GM06990 (cell line): ENCODE results near the gene SLC45A1.

Experiments
- DNase-seq: peaks from one replicate; pipeline ENCODE4 v3.0.0-alpha.2; 2011; ENCODE audit not compliant: insufficient read length; ENCODE audit errors: extremely low read depth
- H3K27me3 ChIP-seq: replicated peaks from 2 replicates; pipeline ENCODE4 v1.6.0; 2011; ENCODE audit warnings: low read length; ENCODE audit not compliant: control insufficient read depth, insufficient read depth
- H3K36me3 ChIP-seq: 2 replicates; pipeline ENCODE4 v1.5.1; 2011; ENCODE audit warnings: low read length; ENCODE audit not compliant: control insufficient read depth, insufficient read depth
- H3K4me3 ChIP-seq: replicated peaks from 2 replicates; pipeline ENCODE4 v1.5.1; 2011; ENCODE audit warnings: low read depth, mild to moderate bottlenecking, control low read depth, low read length
- TF ChIP-seq, protein P1 (sequence below): IDR thresholded peaks from 2 replicates; pipeline ENCODE4 v1.5.1; 2011; ENCODE audit warnings: low read length, control low read depth, mild to moderate bottlenecking, inconsistent platforms; ENCODE audit not compliant: insufficient read depth, poor library complexity, severe bottlenecking

The SLC45A1 gene

DNA sequence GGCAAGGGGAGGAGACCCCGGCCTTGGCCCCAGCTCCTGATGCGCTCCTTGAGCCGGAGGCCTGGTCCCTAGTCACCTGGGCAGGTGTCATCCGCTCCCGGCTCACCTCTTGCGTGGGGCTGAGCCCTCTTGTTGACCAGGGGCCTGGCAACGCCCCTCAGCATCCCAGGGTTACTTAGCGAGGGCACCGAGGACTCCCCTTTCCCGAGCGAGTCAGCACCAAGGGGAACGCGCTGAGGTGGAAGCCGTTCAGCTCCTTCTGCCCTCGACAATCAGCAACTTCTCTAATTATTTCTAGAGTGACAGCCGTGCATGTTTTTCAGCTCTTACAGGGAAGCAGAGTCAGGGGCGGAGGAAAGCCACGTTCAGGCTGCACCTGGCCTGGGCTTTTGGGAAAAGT, 522 bp downstream of the SLC45A1 start:
- no peaks in the 10 kb centered on the region for H3K36me3 ChIP-seq
- DNase-seq: no peak
- peaks cover 2% of the 10 kb centered on the region for H3K27me3 ChIP-seq
- H3K4me3 ChIP-seq: peak overlapping the region; percentile 55
- TF ChIP-seq, protein P1, sequence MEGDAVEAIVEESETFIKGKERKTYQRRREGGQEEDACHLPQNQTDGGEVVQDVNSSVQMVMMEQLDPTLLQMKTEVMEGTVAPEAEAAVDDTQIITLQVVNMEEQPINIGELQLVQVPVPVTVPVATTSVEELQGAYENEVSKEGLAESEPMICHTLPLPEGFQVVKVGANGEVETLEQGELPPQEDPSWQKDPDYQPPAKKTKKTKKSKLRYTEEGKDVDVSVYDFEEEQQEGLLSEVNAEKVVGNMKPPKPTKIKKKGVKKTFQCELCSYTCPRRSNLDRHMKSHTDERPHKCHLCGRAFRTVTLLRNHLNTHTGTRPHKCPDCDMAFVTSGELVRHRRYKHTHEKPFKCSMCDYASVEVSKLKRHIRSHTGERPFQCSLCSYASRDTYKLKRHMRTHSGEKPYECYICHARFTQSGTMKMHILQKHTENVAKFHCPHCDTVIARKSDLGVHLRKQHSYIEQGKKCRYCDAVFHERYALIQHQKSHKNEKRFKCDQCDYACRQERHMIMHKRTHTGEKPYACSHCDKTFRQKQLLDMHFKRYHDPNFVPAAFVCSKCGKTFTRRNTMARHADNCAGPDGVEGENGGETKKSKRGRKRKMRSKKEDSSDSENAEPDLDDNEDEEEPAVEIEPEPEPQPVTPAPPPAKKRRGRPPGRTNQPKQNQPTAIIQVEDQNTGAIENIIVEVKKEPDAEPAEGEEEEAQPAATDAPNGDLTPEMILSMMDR: no peak

DNA sequence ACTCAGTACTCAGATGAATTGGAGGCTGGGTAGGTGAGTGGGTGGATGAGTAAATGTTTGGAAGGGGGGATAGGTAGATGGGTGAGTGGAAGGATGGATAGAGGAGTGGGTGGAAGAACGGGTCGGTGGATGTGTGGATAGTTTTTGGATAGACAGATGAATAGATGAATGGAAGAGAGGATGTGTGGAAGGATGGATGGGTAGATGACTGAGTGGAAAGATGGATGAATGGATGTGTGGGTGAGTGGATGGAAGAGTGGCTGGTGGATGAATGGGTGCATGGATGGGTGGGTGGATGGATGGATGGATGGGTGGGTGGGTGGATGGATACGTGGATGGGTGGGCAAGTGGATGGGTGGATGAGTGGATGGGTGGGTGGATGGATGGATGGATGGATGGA, 3.7 kb downstream of the SLC45A1 start:
- no peaks in the 10 kb centered on the region for H3K36me3 ChIP-seq

DNA sequence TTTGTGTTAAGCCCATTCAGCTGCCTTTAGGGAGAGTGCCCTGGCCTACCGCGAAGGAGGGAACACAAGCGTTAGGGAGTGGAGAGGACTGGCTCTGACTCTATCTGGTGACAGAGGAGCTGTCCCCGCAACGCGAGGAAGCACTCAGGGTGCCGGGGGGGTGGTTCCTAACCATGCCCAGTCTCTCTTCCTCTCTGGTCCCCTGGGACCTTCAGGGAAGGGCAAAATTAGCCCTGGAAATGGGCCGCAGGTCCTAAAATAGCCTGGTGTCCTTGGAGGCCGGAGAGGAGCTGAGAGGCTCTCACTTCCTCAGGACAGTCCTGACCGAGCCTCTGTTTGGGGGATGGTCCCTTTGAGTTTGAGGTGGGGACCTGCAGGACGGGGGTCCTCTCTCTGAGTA, 5.8 kb downstream of the SLC45A1 start:
- no peaks in the 10 kb centered on the region for H3K36me3 ChIP-seq
- H3K4me3 ChIP-seq: no peak overlapping the region
- TF ChIP-seq, protein P1: no peak
- no peak for DNase-seq
- no peaks in the 10 kb centered on the region; the same call in 1 of the 2 replicates for H3K27me3 ChIP-seq

More for the DNA sequence above, 3.7 kb downstream of the SLC45A1 start:
- TF ChIP-seq, protein P1: no peak
- DNase-seq: no peak
- Histone ChIP-seq H3K4me3 (no peak overlapping the region), H3K27me3 (no peaks in the 10 kb centered on the region; the same call in 1 of the 2 replicates)

DNA sequence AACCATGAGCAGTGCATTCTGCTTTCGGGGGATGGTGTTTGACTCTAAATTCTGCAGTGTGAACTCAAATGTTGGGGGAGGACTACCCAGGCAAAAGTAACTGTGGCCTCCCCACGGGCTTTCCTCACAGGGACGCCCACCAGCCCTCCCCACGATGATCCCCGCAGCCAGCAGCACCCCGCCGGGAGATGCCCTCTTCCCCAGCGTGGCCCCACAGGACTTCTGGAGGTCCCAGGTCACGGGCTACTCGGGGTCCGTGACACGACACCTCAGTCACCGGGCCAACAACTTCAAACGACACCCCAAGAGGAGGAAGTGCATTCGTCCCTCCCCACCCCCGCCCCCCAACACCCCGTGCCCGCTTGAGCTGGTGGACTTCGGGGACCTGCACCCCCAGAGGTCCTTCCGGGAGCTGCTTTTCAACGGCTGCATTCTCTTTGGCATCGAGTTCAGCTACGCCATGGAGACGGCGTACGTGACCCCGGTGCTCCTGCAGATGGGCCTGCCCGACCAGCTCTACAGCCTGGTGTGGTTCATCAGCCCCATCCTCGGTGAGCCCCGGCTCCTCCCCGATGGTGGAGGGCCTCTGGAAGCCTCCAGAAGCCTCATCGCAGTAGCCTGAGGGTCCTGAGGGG, 6.4 kb downstream of the SLC45A1 start:
- no peak overlapping the region for H3K4me3 ChIP-seq
- no peaks in the 10 kb centered on the region for H3K36me3 ChIP-seq
- TF ChIP-seq, protein P1: no peak
- no peaks in the 10 kb centered on the region; the same call in 1 of the 2 replicates for H3K27me3 ChIP-seq
- no peak for DNase-seq

DNA sequence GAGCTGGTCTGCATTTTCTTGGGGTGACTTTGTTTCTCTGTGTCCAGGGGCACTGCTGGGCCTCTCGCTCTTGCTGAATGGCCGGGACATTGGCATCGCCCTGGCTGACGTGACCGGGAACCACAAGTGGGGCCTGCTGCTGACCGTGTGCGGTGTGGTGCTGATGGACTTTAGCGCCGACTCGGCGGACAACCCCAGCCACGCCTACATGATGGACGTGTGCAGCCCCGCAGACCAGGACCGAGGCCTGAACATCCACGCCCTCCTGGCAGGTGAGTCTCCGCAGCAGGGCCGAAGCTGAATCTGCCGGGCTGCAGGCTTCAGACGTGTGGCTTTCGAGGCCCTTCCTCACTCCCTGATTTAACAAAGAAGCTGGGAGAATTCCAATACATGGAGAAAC, 7.9 kb downstream of the SLC45A1 start:
- no peaks in the 10 kb centered on the region; the same call in 1 of the 2 replicates for H3K27me3 ChIP-seq
- no peak overlapping the region for H3K4me3 ChIP-seq
- H3K36me3 ChIP-seq: no peaks in the 10 kb centered on the region
- no peak for DNase-seq
- TF ChIP-seq, protein P1: no peak
